ENCODE data around the gene MXD4.

Gene MXD4

GRCh38 chr4:2300431-2301224 lies 38.7 kb upstream of the MXD4 start:
- Histone ChIP-seq H3K4me3 (ENCODE audit: low read length) (no peak overlapping the region), H3K4me1 (ENCODE audit: insufficient read depth, low read length) (no peaks in the 10 kb centered on the region), H3K27ac (ENCODE audit: low read depth, low read length) (no peak overlapping the region), H3K36me3 (ENCODE audit: insufficient read depth, low read length) (no peaks in the 10 kb centered on the region), H3K9me3 (ENCODE audit: insufficient read depth, low read depth, low read length) (no peaks in the 10 kb centered on the region), H3K9ac (ENCODE audit: low read depth, low read length) (no peak overlapping the region), H3K27me3 (ENCODE audit: insufficient read depth, low read length) (no peaks in the 10 kb centered on the region)
- WGBS: 94% methylated on average over 37 of the region's 37 CpGs

GRCh38 chr4:2299794-2300193 lies 37.9 kb upstream of the MXD4 start:
- no peak overlapping the region for H3K4me3 ChIP-seq (ENCODE audit: low read length)
- H3K4me1 ChIP-seq (ENCODE audit: insufficient read depth, low read length): no peaks in the 10 kb centered on the region
- no peaks in the 10 kb centered on the region for H3K9me3 ChIP-seq (ENCODE audit: insufficient read depth, low read depth, low read length)
- H3K9ac ChIP-seq (ENCODE audit: low read depth, low read length): no peak overlapping the region
- 91% methylated on average over 2 of the region's 2 CpGs for WGBS
- H3K27me3 ChIP-seq (ENCODE audit: insufficient read depth, low read length): no peaks in the 10 kb centered on the region
- no peak overlapping the region for H3K27ac ChIP-seq (ENCODE audit: low read depth, low read length)
- H3K36me3 ChIP-seq (ENCODE audit: insufficient read depth, low read length): no peaks in the 10 kb centered on the region

GRCh38 chr4:2298532-2298991 lies 36.7 kb upstream of the MXD4 start:
- Histone ChIP-seq H3K9me3 (ENCODE audit: insufficient read depth, low read depth, low read length) (0 out of 2 replicates have a peak, but pooled peaks cover 4% of the 10 kb centered on the region), H3K4me3 (ENCODE audit: low read length) (no peak overlapping the region), H3K9ac (ENCODE audit: low read depth, low read length) (no peak overlapping the region), H3K27me3 (ENCODE audit: insufficient read depth, low read length) (no peaks in the 10 kb centered on the region), H3K27ac (ENCODE audit: low read depth, low read length) (no peak overlapping the region), H3K4me1 (ENCODE audit: insufficient read depth, low read length) (no peaks in the 10 kb centered on the region), H3K36me3 (ENCODE audit: insufficient read depth, low read length) (no peaks in the 10 kb centered on the region)
- WGBS: 90% methylated on average over 23 of the region's 23 CpGs

- WGBS: 91% methylated on average over 40 of the region's 40 CpGs
- no peak overlapping the region for H3K9ac ChIP-seq (ENCODE audit: low read depth, low read length)
These were observed 36.0 kb upstream of the MXD4 start for GRCh38 chr4:2297606-2298531.

GRCh38 chr4:2296631-2297601 lies 35.0 kb upstream of the MXD4 start:
- Histone ChIP-seq H3K9me3 (ENCODE audit: insufficient read depth, low read depth, low read length) (0 out of 2 replicates have a peak, but pooled peaks cover 4% of the 10 kb centered on the region), H3K27ac (ENCODE audit: low read depth, low read length) (no peak overlapping the region), H3K4me1 (ENCODE audit: insufficient read depth, low read length) (no peaks in the 10 kb centered on the region), H3K36me3 (ENCODE audit: insufficient read depth, low read length) (no peaks in the 10 kb centered on the region), H3K9ac (ENCODE audit: low read depth, low read length) (no peak overlapping the region), H3K27me3 (ENCODE audit: insufficient read depth, low read length) (no peaks in the 10 kb centered on the region), H3K4me3 (ENCODE audit: low read length) (no peak overlapping the region)
- WGBS: 84% methylated on average over 37 of the region's 37 CpGs

More at GRCh38 chr4:2297606-2298531, 36.0 kb upstream of the MXD4 start:
- H3K4me1 ChIP-seq (ENCODE audit: insufficient read depth, low read length): no peaks in the 10 kb centered on the region
- no peak overlapping the region for H3K27ac ChIP-seq (ENCODE audit: low read depth, low read length)
- no peaks in the 10 kb centered on the region for H3K27me3 ChIP-seq (ENCODE audit: insufficient read depth, low read length)
- 0 out of 2 replicates have a peak, but pooled peaks cover 4% of the 10 kb centered on the region for H3K9me3 ChIP-seq (ENCODE audit: insufficient read depth, low read depth, low read length)
- H3K36me3 ChIP-seq (ENCODE audit: insufficient read depth, low read length): no peaks in the 10 kb centered on the region
- no peak overlapping the region for H3K4me3 ChIP-seq (ENCODE audit: low read length)

GRCh38 chr4:2295900-2296442 lies 34.1 kb upstream of the MXD4 start:
- H3K4me3 ChIP-seq (ENCODE audit: low read length): no peak overlapping the region
- H3K27me3 ChIP-seq (ENCODE audit: insufficient read depth, low read length): no peaks in the 10 kb centered on the region
- H3K36me3 ChIP-seq (ENCODE audit: insufficient read depth, low read length): no peaks in the 10 kb centered on the region
- no peak overlapping the region for H3K9ac ChIP-seq (ENCODE audit: low read depth, low read length)
- H3K4me1 ChIP-seq (ENCODE audit: insufficient read depth, low read length): no peaks in the 10 kb centered on the region
- 0 out of 2 replicates have a peak, but pooled peaks cover 4% of the 10 kb centered on the region for H3K9me3 ChIP-seq (ENCODE audit: insufficient read depth, low read depth, low read length)
- WGBS: 90% methylated on average over 14 of the region's 14 CpGs
- no peak overlapping the region for H3K27ac ChIP-seq (ENCODE audit: low read depth, low read length)

- no peaks in the 10 kb centered on the region for H3K27me3 ChIP-seq (ENCODE audit: insufficient read depth, low read length)
- H3K36me3 ChIP-seq (ENCODE audit: insufficient read depth, low read length): no peaks in the 10 kb centered on the region
- H3K9me3 ChIP-seq (ENCODE audit: insufficient read depth, low read depth, low read length): 0 out of 2 replicates have a peak, but pooled peaks cover 4% of the 10 kb centered on the region
- no peak overlapping the region for H3K27ac ChIP-seq (ENCODE audit: low read depth, low read length)
- no peak overlapping the region for H3K4me3 ChIP-seq (ENCODE audit: low read length)
- no peak overlapping the region for H3K9ac ChIP-seq (ENCODE audit: low read depth, low read length)
- no peaks in the 10 kb centered on the region for H3K4me1 ChIP-seq (ENCODE audit: insufficient read depth, low read length)
- WGBS: 86% methylated on average over 9 of the region's 9 CpGs
These were observed 33.6 kb upstream of the MXD4 start for GRCh38 chr4:2295500-2295899.

- H3K9ac ChIP-seq (ENCODE audit: low read depth, low read length): no peak overlapping the region
- H3K9me3 ChIP-seq (ENCODE audit: insufficient read depth, low read depth, low read length): 0 out of 2 replicates have a peak, but pooled peaks cover 4% of the 10 kb centered on the region
- no peak overlapping the region for H3K27ac ChIP-seq (ENCODE audit: low read depth, low read length)
- H3K4me1 ChIP-seq (ENCODE audit: insufficient read depth, low read length): no peaks in the 10 kb centered on the region
- no peaks in the 10 kb centered on the region for H3K36me3 ChIP-seq (ENCODE audit: insufficient read depth, low read length)
- H3K4me3 ChIP-seq (ENCODE audit: low read length): no peak overlapping the region
- 82% methylated on average over 6 of the region's 6 CpGs for WGBS
- H3K27me3 ChIP-seq (ENCODE audit: insufficient read depth, low read length): no peaks in the 10 kb centered on the region
These were observed 30.8 kb upstream of the MXD4 start for GRCh38 chr4:2292646-2293108.

GRCh38 chr4:2291705-2292645 lies 30.1 kb upstream of the MXD4 start:
- no peaks in the 10 kb centered on the region for H3K27me3 ChIP-seq (ENCODE audit: insufficient read depth, low read length)
- H3K36me3 ChIP-seq (ENCODE audit: insufficient read depth, low read length): no peaks in the 10 kb centered on the region
- WGBS: 90% methylated on average over 20 of the region's 20 CpGs
- H3K4me1 ChIP-seq (ENCODE audit: insufficient read depth, low read length): no peaks in the 10 kb centered on the region
- no peak overlapping the region for H3K4me3 ChIP-seq (ENCODE audit: low read length)
- 0 out of 2 replicates have a peak, but pooled peaks cover 4% of the 10 kb centered on the region for H3K9me3 ChIP-seq (ENCODE audit: insufficient read depth, low read depth, low read length)
- no peak overlapping the region for H3K9ac ChIP-seq (ENCODE audit: low read depth, low read length)
- H3K27ac ChIP-seq (ENCODE audit: low read depth, low read length): no peak overlapping the region

All from HUES64 (cell line).